GM23248 (cell line): ENCODE data around the gene CIDEB. TPM values are rescaled to one million over a fixed set of nuclear protein-coding genes. Genes with fewer than 3 reads are reported as not detected.

Source experiments
- DNase-seq: peaks from one replicate; pipeline ENCODE4 v3.0.0-alpha.2; 2015
- H2AFZ ChIP-seq: fragments of 200-600 bp; sonication (generic); 2 replicates; pipeline ENCODE4 v1.6.1; 2016; ENCODE audit warnings: antibody characterized with exemption
- H3F3A ChIP-seq: fragments of 200-600 bp; sonication (generic); 2 replicates; pipeline ENCODE4 v1.6.1; 2016; ENCODE audit warnings: mild to moderate bottlenecking, antibody characterized with exemption, mixed run types; ENCODE audit not compliant: insufficient read depth
- H3K27ac ChIP-seq: fragments of 200-600 bp; sonication (generic); 2 replicates; pipeline ENCODE4 v1.5.1; 2016; ENCODE audit warnings: mild to moderate bottlenecking
- H3K27me3 ChIP-seq: fragments of 200-600 bp; sonication (generic); replicated peaks from 2 replicates; pipeline ENCODE4 v1.6.1; 2016; ENCODE audit warnings: mild to moderate bottlenecking; ENCODE audit not compliant: insufficient read depth
- H3K36me3 ChIP-seq: fragments of 200-600 bp; sonication (generic); 2 replicates; pipeline ENCODE4 v1.6.1; 2016; ENCODE audit warnings: low read depth, mild to moderate bottlenecking
- H3K4me1 ChIP-seq: fragments of 200-600 bp; sonication (generic); 2 replicates; pipeline ENCODE4 v1.6.1; 2016; ENCODE audit warnings: mild to moderate bottlenecking; ENCODE audit not compliant: insufficient read depth
- H3K4me2 ChIP-seq: fragments of 200-600 bp; sonication (generic); one replicate; pipeline ENCODE4 v1.6.1; 2016; ENCODE audit warnings: mild to moderate bottlenecking; ENCODE audit not compliant: unreplicated experiment
- H3K4me3 ChIP-seq: fragments of 200-600 bp; sonication (generic); 2 replicates; pipeline ENCODE4 v1.5.1; 2016; ENCODE audit warnings: mild to moderate bottlenecking
- H3K79me2 ChIP-seq: fragments of 200-600 bp; sonication (generic); 2 replicates; pipeline ENCODE4 v1.6.1; 2016; ENCODE audit warnings: mild to moderate bottlenecking; ENCODE audit not compliant: insufficient read depth
- H3K9ac ChIP-seq: fragments of 200-600 bp; sonication (generic); 2 replicates; pipeline ENCODE4 v1.6.1; 2016; ENCODE audit warnings: mild to moderate bottlenecking
- H3K9me2 ChIP-seq: fragments of 200-600 bp; sonication (generic); 2 replicates; pipeline ENCODE4 v1.6.1; 2016; ENCODE audit warnings: mixed run types, mild to moderate bottlenecking, moderate library complexity; ENCODE audit not compliant: insufficient read depth
- H3K9me3 ChIP-seq: fragments of 200-600 bp; sonication (generic); one replicate; pipeline ENCODE4 v1.6.1; 2017; ENCODE audit warnings: low read depth
- H4K20me1 ChIP-seq: fragments of 200-600 bp; sonication (generic); 2 replicates; pipeline ENCODE4 v1.6.0; 2016; ENCODE audit not compliant: insufficient read depth
- EZH2 ChIP-seq: fragments of 200-600 bp; sonication (generic); IDR thresholded peaks from 2 replicates; pipeline ENCODE4 v1.6.1; 2018; ENCODE audit warnings: antibody characterized with exemption, mild to moderate bottlenecking; ENCODE audit not compliant: insufficient read depth, poor library complexity, severe bottlenecking
- EZH2phosphoT487 ChIP-seq: fragments of 200-600 bp; sonication (generic); IDR thresholded peaks from 2 replicates; pipeline ENCODE4 v1.6.1; 2018; ENCODE audit warnings: antibody characterized with exemption, moderate library complexity, mild to moderate bottlenecking, low read depth; ENCODE audit not compliant: insufficient read depth
- WGBS, 2 experiments: methylation state at CpG; one replicate each; pipeline ENCODE4 v1.1.6; 2015 to 2017; ENCODE audit warnings: low lambda C conversion rate in 2 of 2, low coverage in 1 of 2; ENCODE audit errors: missing lambda C conversion rate in 2 of 2; 5-methylcytosine and 5-hydroxymethylcytosine counted together
- in situ Hi-C: fragments of 300-500 bp; cut with MboI; formaldehyde crosslinking; loops from 2 replicates; pipeline ENCODE4 v1.15.0; 2020
- polyA plus RNA-seq: library from polyadenylated mRNA; unstranded; fragments of >200 nt; fragmentation: Nextera tagmentation; extraction: Ambion mirVana; gene quantifications from 2 replicates; pipeline ENCODE4 v1.2.1, GENCODE V29; 2016
- total RNA-seq: library from RNA; depleted of rRNA; stranded (reverse); fragments of >200 nt; shearing (Covaris generic); gene quantifications from 2 replicates; pipeline ENCODE4 v1.2.3, GENCODE V29; 2014

CIDEB gene
- total and polyA plus RNA-seq, 2 experiments from 2014 or later: 1.2 to 2.1 TPM

DNA sequence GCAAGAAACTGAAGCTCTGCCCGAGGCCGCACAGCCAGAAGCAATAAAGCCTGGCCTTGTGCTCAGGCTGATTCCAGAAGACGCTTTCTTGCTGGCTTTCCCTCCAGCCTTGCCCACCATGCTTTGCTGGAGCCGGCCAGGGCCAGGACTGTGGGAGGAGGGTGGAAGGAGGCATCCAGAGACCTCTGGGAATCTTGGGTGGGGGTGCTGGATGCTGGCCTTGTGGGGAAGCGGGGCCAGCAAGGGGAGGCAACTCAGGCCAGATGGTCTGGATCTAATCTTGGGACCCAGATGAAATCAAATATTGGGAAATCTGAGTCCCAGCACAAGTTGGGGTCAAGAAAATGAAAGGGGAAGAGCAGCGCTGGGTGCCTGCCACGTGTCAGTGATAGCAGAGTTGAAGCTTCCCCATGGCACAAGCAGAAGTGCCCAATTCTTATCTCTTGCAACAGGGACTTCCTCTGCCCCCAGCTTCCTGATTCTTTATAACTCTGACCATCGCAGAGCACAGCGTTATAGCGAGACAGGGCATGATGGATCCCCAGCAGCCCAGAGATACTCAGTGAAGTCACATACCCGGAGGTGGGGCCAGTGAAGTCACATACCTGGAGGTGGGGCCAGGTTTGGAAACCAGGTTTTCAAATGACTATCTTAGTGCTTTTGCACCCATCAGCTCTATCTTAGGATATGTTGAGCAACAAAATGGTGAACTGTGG is 30.0 kb downstream of the CIDEB start:
- Histone ChIP-seq H3K9me2 (no peaks in the 10 kb centered on the region), H4K20me1 (no peaks in the 10 kb centered on the region), H3K4me3 (no peak overlapping the region), H3K4me2 (no peak overlapping the region), H3K27me3 (no peaks in the 10 kb centered on the region), H3K27ac (no peak overlapping the region), H3F3A (no peaks in the 10 kb centered on the region), H3K9ac (no peak overlapping the region), H3K79me2 (no peaks in the 10 kb centered on the region), H2AFZ (no peak overlapping the region), H3K9me3 (no peaks in the 10 kb centered on the region), H3K4me1 (peaks cover 16% of the 10 kb centered on the region; the same call in 1 of the 2 replicates), H3K36me3 (no peaks in the 10 kb centered on the region)
- DNase-seq: no peak
- TF ChIP-seq EZH2 (no peak), EZH2phosphoT487 (no peak)
- WGBS, 2 experiments: 54 to 59% methylated on average over 11 of the region's 11 CpGs
- in situ Hi-C loops: no loop called here

DNA sequence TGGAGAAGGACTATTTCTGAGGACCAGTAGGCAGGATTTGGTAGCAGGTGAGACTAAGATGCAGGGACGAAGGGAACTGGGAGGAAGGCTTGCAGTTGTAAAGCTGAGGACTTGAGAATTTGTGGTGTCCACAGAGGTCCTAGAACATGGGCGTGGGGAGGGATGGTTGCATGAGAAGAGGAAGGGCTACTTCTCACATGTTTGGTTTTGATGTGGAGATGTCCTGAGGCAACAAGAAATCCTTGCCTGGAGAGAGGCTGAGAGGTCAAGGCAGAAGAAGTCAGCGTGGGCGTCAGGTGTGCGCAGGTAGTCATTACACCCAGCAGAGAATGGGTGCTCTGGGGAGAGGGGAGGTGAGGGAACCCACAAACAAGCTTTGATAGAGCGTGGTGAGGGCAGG is 30.7 kb downstream of the CIDEB start:
- H3F3A ChIP-seq: no peaks in the 10 kb centered on the region
- DNase-seq: no peak
- H3K4me2 ChIP-seq: no peak overlapping the region
- no peak overlapping the region for H3K9ac ChIP-seq
- no peak overlapping the region for H2AFZ ChIP-seq
- no peaks in the 10 kb centered on the region for H3K9me2 ChIP-seq
- peaks cover 16% of the 10 kb centered on the region; the same call in 1 of the 2 replicates for H3K4me1 ChIP-seq
- in situ Hi-C loops: no loop called here
- H4K20me1 ChIP-seq: no peaks in the 10 kb centered on the region
- H3K36me3 ChIP-seq: no peaks in the 10 kb centered on the region
- no peak overlapping the region for H3K27ac ChIP-seq
- H3K79me2 ChIP-seq: no peaks in the 10 kb centered on the region
- no peak for TF ChIP-seq EZH2
- TF ChIP-seq EZH2phosphoT487: no peak
- H3K4me3 ChIP-seq: no peak overlapping the region
- H3K27me3 ChIP-seq: no peaks in the 10 kb centered on the region
- 67 to 73% methylated on average over 6 of the region's 6 CpGs for WGBS, 2 experiments
- no peaks in the 10 kb centered on the region for H3K9me3 ChIP-seq

GRCh38 chr14:24274101-24274543 is 33.7 kb downstream of the CIDEB start:
- TF ChIP-seq EZH2: no peak
- no peak for TF ChIP-seq EZH2phosphoT487
- Histone ChIP-seq H3K4me1 (peaks cover 8% of the 10 kb centered on the region; the same call in 1 of the 2 replicates), H3K4me3 (no peak overlapping the region), H3K27ac (no peak overlapping the region), H4K20me1 (no peaks in the 10 kb centered on the region), H3K9ac (no peak overlapping the region), H3K27me3 (no peaks in the 10 kb centered on the region), H2AFZ (no peak overlapping the region), H3K79me2 (peaks cover 5% of the 10 kb centered on the region; the same call in 1 of the 2 replicates), H3K4me2 (no peak overlapping the region), H3K9me2 (no peaks in the 10 kb centered on the region), H3K36me3 (no peaks in the 10 kb centered on the region), H3F3A (no peaks in the 10 kb centered on the region), H3K9me3 (no peaks in the 10 kb centered on the region)
- 89 to 95% methylated on average over 3 of the region's 3 CpGs for WGBS, 2 experiments
- no peak for DNase-seq
- in situ Hi-C loops: no loop called here

DNA sequence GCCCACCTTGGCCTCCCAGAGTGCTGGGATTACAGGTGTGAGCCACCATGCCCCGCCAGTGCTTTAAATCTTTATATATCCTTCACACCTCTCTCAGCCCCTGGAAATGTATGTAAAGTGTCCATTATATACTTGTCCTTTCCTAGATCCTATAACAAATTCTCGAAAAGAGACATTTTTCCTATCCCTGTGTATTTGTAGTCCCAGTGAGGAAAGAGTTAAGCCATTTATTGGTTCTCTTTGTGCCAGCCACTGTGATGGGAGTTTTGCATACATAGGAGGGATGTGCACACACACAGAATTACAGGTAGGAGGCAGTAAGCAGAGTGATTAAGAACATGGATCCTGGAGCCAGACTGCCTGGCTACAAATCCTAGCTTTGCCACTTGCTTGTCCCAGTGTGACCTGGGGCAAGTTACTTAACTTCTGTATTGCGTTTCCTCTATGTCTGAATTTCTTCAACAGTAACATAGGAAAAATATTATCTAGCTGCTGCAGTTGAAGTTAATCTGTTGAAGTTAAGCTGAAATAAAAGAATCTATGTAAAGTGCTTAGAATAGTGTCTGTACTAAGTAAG is 34.3 kb downstream of the CIDEB start:
- H3K4me3 ChIP-seq: no peak overlapping the region
- peaks cover 5% of the 10 kb centered on the region; the same call in 1 of the 2 replicates for H3K79me2 ChIP-seq
- H3K9me2 ChIP-seq: no peaks in the 10 kb centered on the region
- H3K4me2 ChIP-seq: no peak overlapping the region
- no peaks in the 10 kb centered on the region for H3K36me3 ChIP-seq
- no peaks in the 10 kb centered on the region for H3F3A ChIP-seq
- H3K27me3 ChIP-seq: no peaks in the 10 kb centered on the region
- H4K20me1 ChIP-seq: no peaks in the 10 kb centered on the region
- TF ChIP-seq EZH2 (no peak), EZH2phosphoT487 (no peak)
- WGBS, 2 experiments: 66 to 74% methylated on average over 3 of the region's 3 CpGs
- H2AFZ ChIP-seq: no peak overlapping the region
- peaks cover 3% of the 10 kb centered on the region; the same call in 1 of the 2 replicates for H3K4me1 ChIP-seq
- no peak overlapping the region for H3K9ac ChIP-seq
- in situ Hi-C loops: no loop called here
- no peak overlapping the region for H3K27ac ChIP-seq
- DNase-seq: peak; percentile 22
- H3K9me3 ChIP-seq: no peaks in the 10 kb centered on the region
